WTC11 (cell line): ENCODE data around the gene ZNF142.

ENCODE experiments used
- ATF6 ChIP-seq: sonication (generic); formaldehyde crosslinking; IDR thresholded peaks from 2 replicates; pipeline ENCODE4 v1.8.1; 2023; ENCODE audit warnings: mild to moderate bottlenecking, missing genetic modification reagents
- ESRRA ChIP-seq: sonication (generic); formaldehyde crosslinking; IDR thresholded peaks from 2 replicates; pipeline ENCODE4 v1.8.1; 2022; ENCODE audit warnings: mild to moderate bottlenecking, missing genetic modification reagents, borderline replicate concordance
- HMGA2 ChIP-seq: fragments of 250-450 bp; sonication (Bioruptor Pico); IDR thresholded peaks from 2 replicates; pipeline ENCODE4 v1.4.0; 2021; ENCODE audit warnings: mild to moderate bottlenecking, moderate library complexity
- MAX ChIP-seq: sonication (generic); formaldehyde crosslinking; IDR thresholded peaks from 2 replicates; pipeline ENCODE4 v1.8.0; 2022; ENCODE audit warnings: mild to moderate bottlenecking, missing genetic modification reagents
- NR3C1 ChIP-seq: sonication (generic); formaldehyde crosslinking; conservative IDR thresholded peaks from 2 replicates; pipeline ENCODE4 v1.8.1; 2023; ENCODE audit warnings: low read depth, mild to moderate bottlenecking, missing genetic modification reagents
- SMAD4 ChIP-seq: sonication (generic); formaldehyde crosslinking; IDR thresholded peaks from 2 replicates; pipeline ENCODE4 v1.8.0; 2022; ENCODE audit warnings: mild to moderate bottlenecking, missing genetic modification reagents
- TF ChIP-seq, protein P1 (sequence below): sonication (generic); formaldehyde crosslinking; IDR thresholded peaks from 2 replicates; pipeline ENCODE4 v1.8.0; 2022; ENCODE audit warnings: mild to moderate bottlenecking, missing genetic modification reagents

DNA sequence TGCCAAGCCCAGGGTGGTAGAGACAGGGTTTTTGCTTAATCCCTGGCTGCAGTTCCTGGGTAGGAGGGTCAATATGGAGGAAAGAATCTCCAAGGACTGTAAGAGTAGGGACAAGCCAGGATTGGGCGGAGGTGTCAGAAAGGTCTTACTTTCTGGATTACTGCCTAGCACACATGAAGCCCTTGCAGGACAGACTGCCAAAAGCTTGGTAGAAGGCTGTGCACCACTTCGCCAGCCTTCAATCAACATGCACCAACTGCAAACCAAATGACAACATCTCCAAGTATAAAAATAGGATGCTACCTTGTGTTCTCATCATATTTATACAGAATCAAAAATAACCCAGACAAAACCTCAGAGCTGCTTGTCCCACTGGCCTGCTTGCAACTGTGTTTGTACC lies 3.7 kb downstream of the ZNF142 start:
- TF ChIP-seq, protein P1, sequence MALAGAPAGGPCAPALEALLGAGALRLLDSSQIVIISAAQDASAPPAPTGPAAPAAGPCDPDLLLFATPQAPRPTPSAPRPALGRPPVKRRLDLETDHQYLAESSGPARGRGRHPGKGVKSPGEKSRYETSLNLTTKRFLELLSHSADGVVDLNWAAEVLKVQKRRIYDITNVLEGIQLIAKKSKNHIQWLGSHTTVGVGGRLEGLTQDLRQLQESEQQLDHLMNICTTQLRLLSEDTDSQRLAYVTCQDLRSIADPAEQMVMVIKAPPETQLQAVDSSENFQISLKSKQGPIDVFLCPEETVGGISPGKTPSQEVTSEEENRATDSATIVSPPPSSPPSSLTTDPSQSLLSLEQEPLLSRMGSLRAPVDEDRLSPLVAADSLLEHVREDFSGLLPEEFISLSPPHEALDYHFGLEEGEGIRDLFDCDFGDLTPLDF (CRISPR knock-in tag), result no peak
- TF ChIP-seq NR3C1, result no peak
- TF ChIP-seq SMAD4 (CRISPR knock-in tag), result no peak
- no peak for TF ChIP-seq HMGA2 (CRISPR knock-in tag)
- TF ChIP-seq ATF6 (CRISPR knock-in tag), result no peak
- no peak for TF ChIP-seq MAX
- no peak for TF ChIP-seq ESRRA (CRISPR knock-in tag)
